Measurements from ENCODE around the gene CAPS. TPM values are rescaled to one million over a fixed set of nuclear protein-coding genes. Genes with fewer than 3 reads are reported as not detected.

CAPS gene
- 3.8 TPM for polyA plus RNA-seq (2012; ENCODE audit: insufficient read length, low read depth)

- TF ChIP-seq POLR2AphosphoS5 (IDR thresholded peaks at IDR 0.05; ENCODE audit: low read depth, low read length) (no peak), REST (IDR thresholded peaks at IDR 0.05; ENCODE audit: insufficient read depth in 1 of 2, low read depth in 2 of 2, low read length in 2 of 2) (no peak), FOXP2 (optimal IDR thresholded peaks at IDR 0.05; ENCODE audit: borderline replicate concordance, extremely low read depth, extremely low read length, insufficient read depth) (no peak), SIN3A (IDR thresholded peaks at IDR 0.05; ENCODE audit: borderline replicate concordance, insufficient read depth, low read length) (no peak), TAF1 (IDR thresholded peaks at IDR 0.05; ENCODE audit: borderline replicate concordance, insufficient read depth, low read length) (no peak)
Observed at GRCh38 chr19:5913739-5914357, at the start of gene CAPS. TSS of gene CAPS (plus strand) at chr19:5914254. CDS start at chr19:5914407, 153 bp downstream.

DNA sequence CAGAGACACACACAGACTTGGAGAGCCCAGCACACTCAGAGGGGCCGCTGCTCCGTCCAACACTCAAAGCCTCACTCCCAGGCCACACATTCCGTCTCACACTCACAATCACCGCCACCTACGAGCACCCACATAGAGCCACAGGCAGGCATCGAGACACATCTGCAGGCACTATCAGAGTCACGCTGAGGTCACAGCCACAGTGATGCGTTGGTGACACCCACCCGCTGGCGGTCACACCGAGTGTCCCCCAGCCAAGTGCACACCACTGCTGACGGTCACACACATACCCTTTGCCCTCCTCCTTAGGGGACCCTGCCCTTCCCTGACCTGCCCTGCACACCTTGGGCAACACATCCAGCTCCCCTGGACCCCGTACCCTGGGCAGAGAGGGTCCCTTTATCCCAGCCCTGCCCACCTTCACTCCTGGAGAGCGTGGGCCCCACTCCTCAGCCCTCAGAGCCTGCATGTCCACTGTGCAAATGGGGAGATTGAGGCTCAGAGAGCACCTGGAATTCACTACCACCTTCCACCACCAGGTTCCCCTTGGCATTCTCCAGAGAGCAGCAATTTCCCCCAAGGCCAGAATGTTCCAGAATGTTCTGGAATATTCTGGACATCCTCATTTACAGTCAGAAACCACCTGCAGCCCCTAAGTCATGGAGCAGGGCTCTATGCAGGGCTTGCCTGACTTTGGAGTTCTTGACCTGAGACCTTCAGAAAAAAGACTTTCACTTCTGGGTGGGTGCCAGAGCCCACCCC, 49.1 kb upstream of the CAPS start:
- TF ChIP-seq POLR2AphosphoS5 (IDR thresholded peaks at IDR 0.05; ENCODE audit: low read depth, low read length) (no peak), SIN3A (IDR thresholded peaks at IDR 0.05; ENCODE audit: borderline replicate concordance, insufficient read depth, low read length) (no peak), REST (IDR thresholded peaks at IDR 0.05; ENCODE audit: insufficient read depth in 1 of 2, low read depth in 2 of 2, low read length in 2 of 2) (no peak), TAF1 (IDR thresholded peaks at IDR 0.05; ENCODE audit: borderline replicate concordance, insufficient read depth, low read length) (no peak), FOXP2 (optimal IDR thresholded peaks at IDR 0.05; ENCODE audit: borderline replicate concordance, extremely low read depth, extremely low read length, insufficient read depth) (no peak)

GRCh38 chr19:5865772-5866171, 48.3 kb upstream of the CAPS start:
- TF ChIP-seq REST (IDR thresholded peaks at IDR 0.05; ENCODE audit: insufficient read depth in 1 of 2, low read depth in 2 of 2, low read length in 2 of 2) = no peak
- no peak for TF ChIP-seq TAF1 (IDR thresholded peaks at IDR 0.05; ENCODE audit: borderline replicate concordance, insufficient read depth, low read length)
- no peak for TF ChIP-seq POLR2AphosphoS5 (IDR thresholded peaks at IDR 0.05; ENCODE audit: low read depth, low read length)
- no peak for TF ChIP-seq FOXP2 (optimal IDR thresholded peaks at IDR 0.05; ENCODE audit: borderline replicate concordance, extremely low read depth, extremely low read length, insufficient read depth)
- TF ChIP-seq SIN3A (IDR thresholded peaks at IDR 0.05; ENCODE audit: borderline replicate concordance, insufficient read depth, low read length) = no peak

- TF ChIP-seq TAF1 (IDR thresholded peaks at IDR 0.05; ENCODE audit: borderline replicate concordance, insufficient read depth, low read length) = no peak
- TF ChIP-seq POLR2AphosphoS5 (IDR thresholded peaks at IDR 0.05; ENCODE audit: low read depth, low read length) = no peak
- TF ChIP-seq REST (IDR thresholded peaks at IDR 0.05; ENCODE audit: insufficient read depth in 1 of 2, low read depth in 2 of 2, low read length in 2 of 2) = no peak
- TF ChIP-seq SIN3A (IDR thresholded peaks at IDR 0.05; ENCODE audit: borderline replicate concordance, insufficient read depth, low read length) = no peak
- TF ChIP-seq FOXP2 (optimal IDR thresholded peaks at IDR 0.05; ENCODE audit: borderline replicate concordance, extremely low read depth, extremely low read length, insufficient read depth) = no peak
Observed at GRCh38 chr19:5867201-5868136, 46.6 kb upstream of the CAPS start.

Measured in PFSK-1 (cell line).